ENCODE results near the gene MCCC2.

DNA sequence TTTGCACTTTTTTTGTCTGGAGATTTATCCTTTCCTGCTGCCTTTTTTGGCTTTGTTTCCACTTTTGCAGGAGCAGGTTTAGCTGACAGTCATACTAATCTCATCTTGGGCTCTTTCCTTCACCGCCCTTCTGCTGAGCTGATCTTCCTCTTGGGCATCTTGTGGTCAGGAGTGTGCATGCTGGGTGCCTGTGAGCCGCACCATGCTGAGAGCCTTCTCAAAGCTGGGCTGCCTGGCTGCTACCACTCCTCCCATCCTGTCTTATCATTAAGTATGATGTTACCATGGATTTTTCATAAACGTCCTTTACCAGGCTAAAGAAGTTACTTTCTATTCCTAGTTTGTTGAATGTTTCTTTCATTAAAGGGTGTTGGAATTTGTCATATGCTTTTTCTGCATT lies 49.5 kb upstream of the MCCC2 start:
- TF ChIP-seq, protein P1, sequence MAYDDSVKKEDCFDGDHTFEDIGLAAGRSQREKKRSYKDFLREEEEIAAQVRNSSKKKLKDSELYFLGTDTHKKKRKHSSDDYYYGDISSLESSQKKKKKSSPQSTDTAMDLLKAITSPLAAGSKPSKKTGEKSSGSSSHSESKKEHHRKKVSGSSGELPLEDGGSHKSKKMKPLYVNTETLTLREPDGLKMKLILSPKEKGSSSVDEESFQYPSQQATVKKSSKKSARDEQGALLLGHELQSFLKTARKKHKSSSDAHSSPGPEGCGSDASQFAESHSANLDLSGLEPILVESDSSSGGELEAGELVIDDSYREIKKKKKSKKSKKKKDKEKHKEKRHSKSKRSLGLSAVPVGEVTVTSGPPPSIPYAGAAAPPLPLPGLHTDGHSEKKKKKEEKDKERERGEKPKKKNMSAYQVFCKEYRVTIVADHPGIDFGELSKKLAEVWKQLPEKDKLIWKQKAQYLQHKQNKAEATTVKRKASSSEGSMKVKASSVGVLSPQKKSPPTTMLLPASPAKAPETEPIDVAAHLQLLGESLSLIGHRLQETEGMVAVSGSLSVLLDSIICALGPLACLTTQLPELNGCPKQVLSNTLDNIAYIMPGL (CRISPR knock-in tag; IDR thresholded peaks at IDR 0.05; ENCODE audit: borderline replicate concordance): no peak
- TF ChIP-seq EP300 (IDR thresholded peaks at IDR 0.05) (no peak), ESRRA (IDR thresholded peaks at IDR 0.05; ENCODE audit: borderline replicate concordance, low read length) (no peak), FOSL2 (IDR thresholded peaks at IDR 0.05) (no peak), FOSL2 (CRISPR knock-in tag; IDR thresholded peaks at IDR 0.05) (no peak), POLR2A (IDR thresholded peaks at IDR 0.05; ENCODE audit: low read length) (no peak), JUNB (IDR thresholded peaks at IDR 0.05) (no peak), TP53 (CRISPR knock-in tag; IDR thresholded peaks at IDR 0.05) (no peak), RFX5 (IDR thresholded peaks at IDR 0.05) (no peak)
- TF ChIP-seq, protein P2, sequence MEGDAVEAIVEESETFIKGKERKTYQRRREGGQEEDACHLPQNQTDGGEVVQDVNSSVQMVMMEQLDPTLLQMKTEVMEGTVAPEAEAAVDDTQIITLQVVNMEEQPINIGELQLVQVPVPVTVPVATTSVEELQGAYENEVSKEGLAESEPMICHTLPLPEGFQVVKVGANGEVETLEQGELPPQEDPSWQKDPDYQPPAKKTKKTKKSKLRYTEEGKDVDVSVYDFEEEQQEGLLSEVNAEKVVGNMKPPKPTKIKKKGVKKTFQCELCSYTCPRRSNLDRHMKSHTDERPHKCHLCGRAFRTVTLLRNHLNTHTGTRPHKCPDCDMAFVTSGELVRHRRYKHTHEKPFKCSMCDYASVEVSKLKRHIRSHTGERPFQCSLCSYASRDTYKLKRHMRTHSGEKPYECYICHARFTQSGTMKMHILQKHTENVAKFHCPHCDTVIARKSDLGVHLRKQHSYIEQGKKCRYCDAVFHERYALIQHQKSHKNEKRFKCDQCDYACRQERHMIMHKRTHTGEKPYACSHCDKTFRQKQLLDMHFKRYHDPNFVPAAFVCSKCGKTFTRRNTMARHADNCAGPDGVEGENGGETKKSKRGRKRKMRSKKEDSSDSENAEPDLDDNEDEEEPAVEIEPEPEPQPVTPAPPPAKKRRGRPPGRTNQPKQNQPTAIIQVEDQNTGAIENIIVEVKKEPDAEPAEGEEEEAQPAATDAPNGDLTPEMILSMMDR (IDR thresholded peaks at IDR 0.05): no peak
